Neural progenitor cell (in vitro differentiated cells): ENCODE measurements around the gene PMEPA1.
"Not testable (repeated sequence)": the region's sequence is repeated elsewhere in the genome, so short reads cannot be mapped to it uniquely, and the experiment has no call there.

Source experiments
- EZH2 ChIP-seq: fragments of 200-600 bp; sonication (generic); IDR thresholded peaks from 2 replicates; pipeline ENCODE4 v1.6.1; 2017; ENCODE audit warnings: antibody characterized with exemption, mild to moderate bottlenecking, moderate library complexity
- TF ChIP-seq, protein P1 (sequence below): fragments of 200-600 bp; sonication (generic); IDR thresholded peaks from 2 replicates; pipeline ENCODE4 v1.5.1; 2017; ENCODE audit warnings: antibody characterized with exemption, mild to moderate bottlenecking

DNA sequence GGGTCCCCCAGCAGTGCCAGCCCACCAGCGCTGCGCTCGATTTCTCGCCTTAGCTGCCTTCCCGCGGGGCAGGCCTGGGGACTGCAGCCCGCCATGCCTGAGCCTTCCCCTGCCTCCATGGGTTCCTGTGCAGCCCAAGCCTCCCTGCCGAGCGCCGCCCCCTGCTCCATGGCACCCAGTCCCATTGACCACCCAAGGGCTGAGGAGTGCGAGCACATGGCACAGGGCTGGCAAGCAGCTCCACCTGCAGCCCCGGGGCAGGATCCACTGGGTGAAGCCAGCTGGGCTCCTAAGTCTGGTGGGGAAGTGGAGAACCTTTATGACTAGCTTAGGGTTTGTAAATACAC is 80.9 kb downstream of the PMEPA1 start:
- TF ChIP-seq, protein P1, sequence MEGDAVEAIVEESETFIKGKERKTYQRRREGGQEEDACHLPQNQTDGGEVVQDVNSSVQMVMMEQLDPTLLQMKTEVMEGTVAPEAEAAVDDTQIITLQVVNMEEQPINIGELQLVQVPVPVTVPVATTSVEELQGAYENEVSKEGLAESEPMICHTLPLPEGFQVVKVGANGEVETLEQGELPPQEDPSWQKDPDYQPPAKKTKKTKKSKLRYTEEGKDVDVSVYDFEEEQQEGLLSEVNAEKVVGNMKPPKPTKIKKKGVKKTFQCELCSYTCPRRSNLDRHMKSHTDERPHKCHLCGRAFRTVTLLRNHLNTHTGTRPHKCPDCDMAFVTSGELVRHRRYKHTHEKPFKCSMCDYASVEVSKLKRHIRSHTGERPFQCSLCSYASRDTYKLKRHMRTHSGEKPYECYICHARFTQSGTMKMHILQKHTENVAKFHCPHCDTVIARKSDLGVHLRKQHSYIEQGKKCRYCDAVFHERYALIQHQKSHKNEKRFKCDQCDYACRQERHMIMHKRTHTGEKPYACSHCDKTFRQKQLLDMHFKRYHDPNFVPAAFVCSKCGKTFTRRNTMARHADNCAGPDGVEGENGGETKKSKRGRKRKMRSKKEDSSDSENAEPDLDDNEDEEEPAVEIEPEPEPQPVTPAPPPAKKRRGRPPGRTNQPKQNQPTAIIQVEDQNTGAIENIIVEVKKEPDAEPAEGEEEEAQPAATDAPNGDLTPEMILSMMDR = not testable (repeated sequence)
- not testable (repeated sequence) for TF ChIP-seq EZH2
